HG03159 (cell line): ENCODE measurements around the gene USP36.

ENCODE experiments used
- ATAC-seq: cut with Tn5 transposase; IDR thresholded peaks from one replicate; pipeline ENCODE4 v1.9.1; 2021; ENCODE audit warnings: mild to moderate bottlenecking, moderate library complexity; ENCODE audit not compliant: unreplicated experiment

Gene USP36

DNA sequence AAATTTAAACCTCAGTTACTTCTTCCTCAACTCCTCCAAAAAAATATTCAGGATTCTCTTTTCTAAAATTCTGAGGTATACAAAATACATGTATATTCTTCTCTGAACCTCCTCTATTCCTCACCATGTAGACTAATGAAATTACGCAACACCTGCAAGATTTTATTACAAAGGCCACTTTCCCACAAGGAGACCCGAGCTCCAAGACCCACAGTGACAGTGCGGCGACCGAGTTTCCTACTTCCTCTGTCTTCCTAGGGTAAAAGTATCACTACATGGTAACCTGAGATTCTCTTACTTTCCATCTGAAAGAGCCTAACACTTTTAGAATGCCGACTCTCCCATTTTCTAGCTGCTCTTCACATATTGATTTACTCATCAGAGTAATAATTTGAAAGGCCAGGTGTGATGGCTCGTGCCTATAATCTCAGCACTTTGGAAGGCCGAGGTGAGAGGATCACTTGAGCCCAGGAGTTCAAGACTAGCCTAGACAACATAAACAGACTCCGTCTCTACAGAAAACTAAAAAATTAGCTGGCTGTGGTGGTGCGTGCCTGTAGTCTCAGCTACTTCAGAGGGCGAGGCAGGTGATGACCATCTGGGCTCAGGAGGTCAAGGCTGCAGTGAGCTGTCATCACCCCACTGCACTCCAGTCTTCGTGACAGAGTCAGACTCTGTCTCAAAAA, 94.2 kb downstream of the USP36 start:
- no peak for ATAC-seq
